ENCODE results near the gene FAM234B.

FAM234B gene

DNA sequence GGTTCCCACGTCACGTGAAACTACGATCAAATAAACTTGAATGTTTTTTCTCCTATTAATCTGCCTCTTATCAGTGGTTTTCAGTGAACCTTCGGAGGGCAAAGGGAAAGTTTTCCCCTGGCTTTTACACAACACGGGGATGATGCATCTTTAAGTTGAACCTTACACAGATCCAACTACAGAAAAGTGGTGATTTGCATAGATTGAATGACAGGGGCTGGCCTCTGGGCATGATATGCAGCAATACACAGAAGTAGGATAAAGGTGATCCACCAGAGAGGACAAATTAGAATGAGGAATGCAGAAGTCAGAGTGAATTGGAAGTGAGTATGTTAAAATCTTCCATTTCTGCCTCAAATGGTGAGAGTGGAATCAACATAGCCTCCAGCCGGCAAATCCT lies 47.7 kb downstream of the FAM234B start:
- DNase-seq (ENCODE audit: low spot score): no peak

DNA sequence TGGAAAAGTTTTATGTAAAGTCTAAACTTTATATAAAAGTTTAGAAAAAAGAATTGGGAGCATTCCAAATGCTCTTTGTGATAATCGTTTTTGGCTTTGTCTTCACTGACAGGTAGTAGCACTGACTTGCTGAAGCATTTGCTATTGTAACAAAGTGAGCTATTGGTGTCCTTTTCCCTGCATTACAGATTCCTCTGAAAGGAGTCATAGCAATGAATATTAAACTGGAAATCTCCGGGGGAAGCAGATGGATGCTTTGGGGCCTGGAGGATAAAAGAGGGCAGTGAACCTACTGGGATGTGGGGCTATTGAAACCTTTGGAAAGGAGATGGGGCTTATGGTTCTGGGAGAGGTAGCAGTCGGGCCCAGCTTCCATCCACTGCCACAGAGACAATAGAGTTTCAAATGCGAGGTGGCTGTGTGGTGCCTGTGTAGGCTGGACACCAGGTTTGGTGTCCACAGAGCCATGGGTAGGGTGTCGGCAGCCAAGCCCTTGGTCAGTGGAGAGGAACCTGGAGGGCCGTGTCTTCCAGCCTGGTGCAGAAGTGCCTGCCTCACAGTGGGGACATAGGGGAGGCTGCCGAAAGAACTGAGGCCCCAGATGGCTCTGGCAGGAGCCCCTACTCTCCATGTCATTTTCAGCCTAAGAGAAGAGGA lies 49.1 kb downstream of the FAM234B start:
- DNase-seq (ENCODE audit: low spot score): no peak

DNA sequence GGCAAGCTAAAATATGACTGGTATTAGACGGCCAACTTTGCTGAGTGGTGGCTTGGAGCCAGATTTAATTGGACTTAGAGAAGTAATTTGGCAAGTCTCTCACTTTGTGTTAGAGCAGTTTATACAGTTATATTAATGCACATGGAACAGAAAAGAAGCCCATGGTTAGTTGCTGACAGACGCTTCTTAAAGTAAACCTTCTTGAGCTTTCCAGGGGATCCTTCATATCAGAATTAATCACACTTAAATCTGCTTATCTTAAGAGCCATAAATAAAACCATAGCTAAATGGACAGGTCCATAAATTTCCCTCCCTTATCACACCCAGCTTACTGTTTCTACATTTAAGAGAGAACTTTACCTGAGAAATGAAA lies 49.7 kb downstream of the FAM234B start:
- no peak for DNase-seq (ENCODE audit: low spot score)

DNA sequence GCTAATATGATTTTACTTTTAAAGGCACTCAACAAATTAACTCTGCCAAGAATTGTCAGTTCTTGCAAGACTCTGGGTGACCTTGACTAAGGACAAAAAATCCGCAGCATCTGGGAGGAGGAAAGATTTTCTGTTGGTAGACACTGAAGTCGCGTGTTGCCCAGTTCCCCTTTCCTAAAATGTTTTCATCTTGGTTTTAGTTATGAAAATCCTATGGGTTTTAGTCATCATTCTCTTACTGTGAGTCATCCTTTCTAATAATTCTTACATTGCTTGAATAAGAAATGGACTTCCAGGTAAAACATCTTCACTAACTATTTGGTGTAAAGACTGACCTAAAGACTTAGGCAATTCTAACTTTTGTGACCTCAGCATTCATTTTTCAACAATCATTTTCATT lies 50.2 kb downstream of the FAM234B start:
- peak; percentile 30 for DNase-seq (ENCODE audit: low spot score)

DNA sequence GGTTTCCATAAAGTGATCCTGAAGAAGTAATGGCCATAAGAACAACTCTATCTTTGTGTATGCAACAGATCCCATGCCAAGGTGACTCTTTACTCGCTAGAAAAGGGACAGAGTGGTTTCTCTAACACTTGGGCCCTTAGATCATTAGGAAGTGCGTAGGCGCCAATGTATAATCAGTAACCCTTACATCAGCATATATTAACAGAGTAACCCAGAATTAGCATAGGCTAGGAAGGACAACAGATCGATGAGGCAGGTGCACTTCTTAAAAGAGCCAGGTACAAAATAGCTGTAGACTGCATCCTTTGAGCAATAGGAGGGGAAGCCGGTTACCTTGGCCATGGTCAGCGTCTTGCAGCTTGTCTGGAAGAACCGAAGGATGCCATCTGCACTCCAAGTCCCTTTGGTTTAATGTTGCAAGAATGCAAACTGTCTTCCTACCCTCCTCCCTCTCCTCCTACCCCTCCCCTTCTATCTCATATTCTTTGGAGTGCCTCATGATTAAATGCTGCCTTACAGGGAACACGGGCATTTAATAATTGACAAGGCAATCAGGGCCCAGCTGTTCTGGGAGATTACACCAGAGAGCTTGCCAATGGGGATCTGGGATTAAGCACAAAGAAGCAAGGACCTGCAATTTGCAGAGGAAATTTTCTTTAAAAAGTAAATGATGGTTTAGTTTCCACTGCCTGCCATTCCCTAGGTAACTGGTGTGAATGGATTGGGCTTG lies 51.2 kb downstream of the FAM234B start:
- no peak for DNase-seq (ENCODE audit: low spot score)

DNA sequence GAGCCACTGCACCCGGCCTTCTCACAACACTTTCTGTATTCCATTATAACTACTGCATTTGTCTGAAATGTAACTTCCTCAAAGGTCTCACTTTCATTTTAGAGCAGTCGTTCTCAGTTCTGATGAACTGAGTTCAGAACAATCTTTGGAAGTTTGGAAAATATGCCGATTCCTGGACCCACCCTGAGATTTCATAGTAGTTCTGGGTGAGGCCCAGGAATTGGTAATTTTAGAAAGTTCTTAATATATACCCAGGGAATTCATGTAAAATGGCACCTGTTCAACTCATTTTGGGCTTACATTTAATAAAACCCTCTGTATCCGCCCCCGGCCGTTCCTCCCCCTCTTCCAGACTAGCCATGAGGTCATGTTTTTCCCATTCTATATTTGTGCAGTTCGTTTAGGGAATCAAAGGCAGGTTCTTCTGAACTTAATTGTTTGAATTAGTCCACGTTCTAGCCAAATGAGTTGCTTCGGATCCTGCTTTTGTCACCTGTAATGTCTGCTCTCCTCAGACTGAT lies 53.4 kb downstream of the FAM234B start:
- DNase-seq (ENCODE audit: low spot score): no peak

DNA sequence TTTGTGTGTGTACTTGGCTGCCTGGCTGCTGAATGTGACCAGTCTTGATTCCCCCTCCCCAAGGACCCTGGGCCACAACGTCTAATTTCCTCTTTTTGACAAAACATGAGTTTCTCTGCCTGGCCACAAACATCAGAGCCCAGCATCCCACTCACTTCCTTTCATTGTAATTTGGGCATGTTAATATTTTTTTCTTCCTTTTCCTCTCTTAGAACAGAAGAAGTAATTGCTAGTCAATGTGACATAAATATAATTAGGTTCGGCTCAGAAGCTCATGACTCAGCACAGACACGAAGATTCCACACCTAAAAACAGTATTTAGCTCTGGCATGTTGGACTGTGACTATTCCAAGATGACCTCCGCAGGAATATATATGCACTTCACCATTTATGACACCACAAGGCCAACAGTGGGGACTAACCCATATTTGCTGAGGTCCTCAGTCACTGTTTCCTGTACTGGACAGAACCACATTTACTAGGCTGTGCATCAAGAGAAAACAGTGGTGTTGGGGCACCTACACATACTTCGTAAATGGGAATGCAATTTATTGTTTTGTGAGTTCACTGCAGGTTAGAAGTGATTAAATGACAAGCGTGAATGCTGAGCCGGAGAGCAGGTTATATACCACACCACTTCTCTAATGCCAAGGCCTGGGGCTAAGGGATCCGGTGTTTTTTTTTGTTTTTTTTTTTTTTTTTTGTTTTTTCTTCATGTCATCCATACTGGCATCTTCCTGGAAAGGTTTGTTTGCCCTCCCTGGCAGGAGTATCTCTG lies 55.1 kb downstream of the FAM234B start:
- no peak for DNase-seq (ENCODE audit: low spot score)

DNA sequence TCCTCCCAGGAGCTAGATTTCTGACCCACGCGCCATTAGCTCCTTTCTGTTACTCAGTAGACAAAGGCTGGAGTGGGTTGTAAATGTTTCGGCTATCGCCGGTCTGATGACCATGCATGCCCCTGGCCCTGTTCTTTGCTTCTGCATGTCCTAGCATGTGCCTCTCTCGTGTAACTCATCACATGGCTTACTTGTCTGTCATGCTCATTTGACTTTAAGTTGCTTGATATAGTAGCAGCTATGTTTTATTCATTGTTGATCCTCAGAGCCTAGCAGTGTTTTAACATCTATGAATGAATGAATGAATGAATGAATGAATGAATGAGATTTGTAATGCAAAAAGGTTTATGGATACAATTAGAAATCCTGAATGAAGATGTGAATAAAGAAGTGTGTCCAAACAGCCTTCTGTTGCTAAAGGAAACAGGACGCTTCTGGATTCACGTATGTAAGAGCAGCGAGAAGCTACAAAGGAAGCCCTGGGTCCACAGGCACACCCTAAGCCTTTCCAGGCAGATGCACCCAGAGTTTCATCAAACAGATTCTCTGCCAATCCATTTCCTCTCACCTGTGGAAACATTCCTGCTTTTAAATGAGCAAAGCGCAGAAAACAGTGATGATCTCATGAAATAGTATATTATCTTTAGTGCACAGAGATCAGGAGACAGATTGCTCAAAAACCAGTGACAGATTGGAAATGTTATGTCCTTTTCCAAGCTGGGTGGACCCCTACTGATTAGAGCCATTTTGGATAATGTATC lies 55.8 kb downstream of the FAM234B start:
- DNase-seq (ENCODE audit: low spot score): no peak

DNA sequence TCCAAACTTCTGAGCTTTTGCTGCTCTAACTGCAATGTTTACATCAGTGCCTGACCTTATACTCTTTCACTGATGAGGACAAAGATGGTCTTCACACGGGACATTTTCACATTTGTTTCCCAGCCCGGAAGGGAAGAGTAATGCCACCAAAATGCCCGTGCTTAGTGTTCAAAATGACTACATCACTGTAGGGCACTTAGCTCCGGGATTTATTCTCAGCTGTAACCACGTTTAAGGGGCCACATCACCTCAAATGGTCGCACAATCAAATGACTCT lies 56.4 kb downstream of the FAM234B start:
- DNase-seq (ENCODE audit: low spot score): no peak

DNA sequence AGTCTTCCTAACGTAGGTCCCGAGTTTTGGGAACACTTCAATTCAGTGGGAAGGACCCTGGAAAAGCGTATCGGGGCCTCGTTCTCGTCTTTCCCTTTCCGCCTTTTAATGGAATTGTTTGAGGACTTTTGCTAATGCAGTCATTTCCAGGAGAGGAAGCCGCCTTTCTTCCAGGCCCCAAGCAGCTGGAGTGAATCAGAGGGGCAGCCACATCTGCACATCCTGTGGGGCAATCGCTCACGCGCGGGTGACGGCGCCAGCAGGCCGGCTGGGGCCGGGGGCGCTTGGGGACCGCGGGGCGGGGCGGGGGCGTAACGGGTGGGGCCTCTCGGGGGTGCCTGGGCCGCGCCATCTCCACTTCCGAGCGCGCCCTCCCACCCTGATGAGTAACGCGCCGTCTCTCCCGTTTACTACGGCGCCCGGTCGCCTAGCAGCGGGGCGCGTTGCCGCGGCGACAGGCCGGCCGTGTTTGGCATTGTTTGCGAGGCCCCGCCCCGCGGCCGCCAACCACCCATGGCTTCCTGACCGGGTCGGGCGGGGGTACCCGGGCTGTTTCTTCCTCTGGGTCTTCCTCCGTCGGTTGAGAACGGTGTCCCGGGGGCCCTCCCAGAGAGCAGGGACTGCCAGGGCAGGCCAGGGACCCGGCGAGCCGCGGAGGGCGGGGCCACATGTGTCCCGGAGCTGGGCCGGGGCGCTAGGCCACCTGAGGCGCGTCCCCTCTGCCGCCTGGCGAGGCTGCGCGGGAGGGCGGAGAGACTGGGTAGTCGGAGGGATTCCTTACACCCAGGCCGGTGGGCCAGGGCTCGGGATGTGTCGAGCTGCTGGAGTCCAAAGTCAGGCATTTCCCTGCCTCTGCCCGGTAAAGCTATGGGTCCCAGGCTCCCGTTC lies 56.9 kb downstream of the FAM234B start:
- peak; percentile 90 for DNase-seq (ENCODE audit: low spot score)

DNA sequence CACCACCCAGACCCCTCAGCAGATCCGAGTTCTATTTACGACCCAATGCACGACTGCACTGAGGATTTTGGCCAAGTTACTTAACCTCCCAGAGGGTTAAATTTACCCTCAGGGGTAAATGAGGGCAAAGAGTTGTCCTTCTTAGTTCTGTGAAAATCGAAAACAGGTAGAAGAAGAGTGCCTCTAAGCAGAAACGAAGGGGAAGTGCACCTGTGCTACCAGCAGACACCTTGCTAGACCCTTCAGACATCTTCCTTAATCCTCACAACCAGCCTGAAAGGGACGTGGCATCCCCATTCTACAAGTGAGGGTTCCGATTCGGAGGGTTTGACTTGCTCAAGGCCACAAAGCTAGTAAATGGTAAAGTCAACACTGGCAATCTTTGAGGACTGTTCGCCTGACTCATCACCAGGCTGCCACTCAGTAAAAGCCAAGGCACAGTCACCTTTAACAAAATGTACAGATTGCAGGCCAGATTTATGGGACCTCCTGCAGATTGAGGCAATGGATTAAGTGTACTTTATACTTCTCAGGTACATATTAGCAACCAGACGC lies 57.7 kb downstream of the FAM234B start:
- DNase-seq (ENCODE audit: low spot score): peak; percentile 56

DNA sequence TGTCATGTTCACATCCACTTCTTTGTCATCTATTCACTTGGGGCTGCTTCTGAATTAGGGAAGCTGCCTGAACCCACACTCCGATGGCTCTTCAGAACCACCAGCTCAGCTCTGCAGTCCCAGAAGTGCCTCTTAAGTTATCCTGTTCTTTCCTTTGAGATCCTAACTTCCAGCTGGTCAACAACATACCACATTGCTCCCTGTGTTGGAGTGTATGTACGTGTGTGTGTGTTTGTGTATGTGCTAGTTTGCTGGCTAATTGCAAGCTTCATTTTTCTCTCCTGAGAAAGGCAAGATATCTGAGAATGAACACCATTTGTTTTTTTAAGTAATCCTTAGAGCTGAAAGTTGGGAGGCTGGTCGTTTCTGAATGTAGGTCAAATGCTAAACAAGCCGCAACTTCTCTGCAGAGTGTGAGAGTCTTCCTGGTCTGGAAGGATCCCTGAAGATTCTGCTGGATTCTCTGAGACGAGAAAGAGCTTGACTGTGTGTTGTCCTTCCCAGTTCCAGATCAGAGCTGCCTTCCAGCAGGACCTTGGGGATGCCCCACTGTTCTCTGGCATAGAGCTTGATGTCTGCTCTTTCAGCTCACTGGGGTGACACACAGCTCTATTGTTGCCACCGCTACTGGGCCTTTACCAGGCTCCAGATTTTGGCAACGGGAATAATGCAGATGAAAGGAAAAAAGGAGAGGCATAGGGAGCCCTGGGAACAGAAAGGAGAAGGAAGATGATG lies 58.4 kb downstream of the FAM234B start:
- no peak for DNase-seq (ENCODE audit: low spot score)

DNA sequence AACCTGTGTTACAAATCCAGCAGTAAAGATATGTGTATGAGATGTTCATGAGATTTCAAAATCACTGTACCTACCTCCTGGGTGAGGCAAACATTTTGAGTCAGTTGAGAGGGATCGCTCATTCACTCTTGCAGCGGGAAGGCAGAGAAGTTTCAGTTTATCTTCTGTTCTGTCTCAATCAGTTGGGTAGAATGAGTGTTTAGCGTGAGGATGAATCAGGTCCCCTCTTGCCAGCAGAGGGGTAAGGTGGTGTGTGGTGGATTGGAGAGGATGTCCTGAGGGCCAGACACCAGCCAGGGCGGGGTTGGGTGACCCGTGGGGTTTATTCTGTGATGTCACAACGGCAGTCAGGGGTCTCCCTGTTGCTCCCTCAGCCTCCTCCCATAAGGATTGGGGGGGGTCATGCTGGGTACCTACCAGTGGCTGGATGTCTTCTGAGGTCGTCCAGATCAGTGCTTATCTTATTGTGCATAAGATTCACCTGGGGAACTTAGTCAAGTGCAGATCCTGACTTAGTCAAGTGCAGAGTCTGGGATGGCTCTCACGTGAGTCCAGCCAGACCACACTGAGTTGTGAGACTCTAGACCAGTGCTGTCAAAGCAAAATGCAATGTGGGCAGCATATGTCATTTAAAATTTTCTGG lies 59.3 kb downstream of the FAM234B start, which contains the start of gene GSG1:
Gene GSG1, minus strand, starts transcription at position 277 of the 643 bp plus-strand sequence. Its CDS starts 155 bp downstream, at position 122.
- DNase-seq (ENCODE audit: low spot score): peak; percentile 91

DNA sequence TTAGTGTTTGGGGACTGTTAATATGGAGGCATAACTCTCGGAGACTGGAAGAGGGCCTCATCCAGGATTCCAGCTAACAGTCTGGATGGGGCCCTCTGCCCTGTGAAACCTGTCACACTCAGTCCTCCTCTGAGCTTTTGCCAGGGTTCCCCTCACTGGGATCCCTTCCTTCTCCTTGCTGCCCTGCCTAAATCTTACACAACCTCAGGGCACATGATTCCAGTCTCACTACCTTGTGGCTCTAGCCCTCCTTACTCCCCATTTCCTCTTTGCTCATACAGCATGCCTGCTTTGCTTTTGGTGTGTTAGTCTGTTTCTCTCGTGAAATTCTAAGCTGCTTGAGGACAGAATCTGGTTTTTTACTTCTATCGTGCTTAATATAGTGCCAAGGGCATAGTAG lies 60.2 kb downstream of the FAM234B start:
- DNase-seq (ENCODE audit: low spot score): no peak

DNA sequence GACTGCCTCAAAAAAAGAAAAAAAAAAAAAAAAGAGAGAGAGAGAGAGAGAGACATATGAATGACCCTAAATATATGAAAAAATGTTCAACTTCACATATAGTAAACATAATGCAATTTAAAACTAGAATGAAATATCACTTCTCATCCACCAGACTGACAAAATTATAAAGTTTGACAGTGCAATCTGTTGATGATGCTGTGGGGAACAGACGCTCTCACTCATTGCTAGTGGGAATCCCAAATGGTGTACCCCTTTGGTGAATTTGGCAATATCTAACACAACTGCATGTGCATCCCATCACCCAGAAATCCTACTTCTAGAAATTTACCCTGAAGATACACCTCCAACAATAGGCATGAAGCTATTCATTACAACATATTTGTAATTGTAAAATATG lies 61.6 kb downstream of the FAM234B start:
- no peak for DNase-seq (ENCODE audit: low spot score)

DNA sequence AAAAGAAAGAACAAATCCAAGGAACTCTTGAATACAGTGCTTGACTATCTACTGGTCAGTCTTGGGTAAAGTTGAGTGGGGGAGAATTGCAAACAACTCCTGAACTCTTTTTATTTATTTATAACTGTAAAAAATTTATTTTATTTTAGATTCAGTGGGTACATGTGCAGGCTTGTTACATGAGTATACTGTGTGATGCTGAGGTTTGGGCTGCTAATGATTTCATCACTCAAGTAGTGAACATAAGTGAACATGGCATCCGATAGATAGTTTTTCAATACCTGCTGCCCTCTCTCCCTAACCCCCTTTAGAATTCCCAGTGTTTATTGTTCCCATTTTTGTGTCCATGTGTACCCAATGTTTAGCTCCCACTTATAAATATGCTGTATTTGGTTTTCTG lies 62.5 kb downstream of the FAM234B start:
- DNase-seq (ENCODE audit: low spot score): no peak

DNA sequence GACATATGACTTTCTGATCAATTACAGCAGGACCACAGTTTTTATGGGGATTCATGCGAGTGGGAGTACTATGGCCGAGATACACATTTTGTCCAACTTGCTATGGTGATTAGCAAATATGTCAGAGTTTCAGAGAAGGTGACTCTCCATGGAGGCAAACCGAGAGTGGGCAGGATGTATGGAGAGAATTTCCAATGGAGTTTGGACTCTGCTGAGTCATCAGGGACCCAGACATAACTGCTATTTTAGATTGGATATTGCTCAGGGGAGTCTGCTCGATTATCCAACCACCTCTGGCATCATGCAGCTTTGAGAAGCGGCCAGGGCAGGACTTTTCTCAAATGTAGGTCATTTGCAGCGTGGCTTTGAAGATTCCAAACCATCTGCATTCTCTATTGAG lies 68.8 kb downstream of the FAM234B start:
- DNase-seq (ENCODE audit: low spot score): no peak

DNA sequence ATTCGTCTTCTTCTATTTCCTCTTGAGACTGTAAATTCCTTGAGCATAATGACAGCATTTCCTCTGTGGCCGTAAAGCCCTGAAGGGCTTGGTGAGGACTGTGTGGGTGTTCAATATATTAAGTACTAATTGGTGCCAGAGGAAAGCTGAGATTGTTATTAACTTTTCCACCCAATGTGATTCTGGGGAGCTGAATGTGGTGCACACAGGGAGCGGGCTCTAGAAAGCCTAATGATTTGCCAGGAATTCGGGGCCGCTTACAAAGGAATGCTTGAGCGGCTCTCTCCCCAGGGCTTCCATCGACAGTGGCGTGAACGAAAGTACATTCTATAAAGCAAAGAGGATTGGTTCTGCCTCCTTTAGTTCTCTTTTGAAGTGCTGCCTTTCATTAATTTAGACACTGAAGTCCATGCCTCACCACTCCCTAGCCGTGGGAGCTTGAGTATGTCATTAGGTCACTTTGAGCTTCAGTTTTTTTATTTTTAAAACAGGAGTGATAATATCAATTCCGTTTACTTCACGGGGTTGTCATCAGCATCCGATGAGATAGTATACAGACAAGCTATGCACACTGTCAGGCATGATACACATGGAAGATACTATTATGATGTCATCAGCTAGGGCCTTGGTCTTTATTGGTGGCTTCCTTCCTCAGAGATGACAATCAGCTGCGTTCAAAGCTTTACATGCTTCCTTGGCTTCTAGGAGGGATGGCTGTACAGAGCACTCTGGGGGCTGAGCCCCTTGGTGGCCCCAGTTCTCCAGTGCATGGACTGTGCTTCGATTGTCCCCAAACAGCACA lies 70.3 kb downstream of the FAM234B start:
- no peak for DNase-seq (ENCODE audit: low spot score)

DNA sequence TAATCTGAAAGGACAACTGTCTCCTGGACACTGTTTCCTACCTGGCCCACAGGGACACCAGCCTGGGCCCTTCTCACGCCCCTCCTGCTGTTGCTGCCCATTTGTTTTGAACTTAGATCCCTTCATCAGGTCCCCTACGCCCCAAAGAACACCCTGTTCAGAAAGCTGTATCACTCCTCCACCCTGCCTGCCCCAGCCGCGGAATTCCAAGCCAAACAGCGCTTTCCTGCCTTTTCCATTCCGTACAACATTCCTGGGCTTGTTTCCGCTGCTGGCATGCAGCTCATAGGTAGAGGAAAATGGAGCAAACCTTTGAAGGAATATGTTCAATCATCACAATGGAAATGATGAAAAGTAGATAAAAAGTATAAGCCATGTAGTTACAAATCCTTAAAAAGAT lies 72.1 kb downstream of the FAM234B start:
- no peak for DNase-seq (ENCODE audit: low spot score)

Data from activated CD4-positive, alpha-beta T cell treated with anti-CD3 and anti-CD28 coated beads, Interleukin-2, Interleukin-4, amounts not matched to agents 100 ng/mL and 50 ng/mL, durations not matched to agents 16 hours and 8 hours (primary cell).